Camera-type eye (tissue), 1 donor: ENCODE measurements around the gene DDX20. TPM values are rescaled to one million over a fixed set of nuclear protein-coding genes. Genes with fewer than 3 reads are reported as not detected.

Source experiments
- total RNA-seq: library from RNA; depleted of rRNA; stranded (reverse); fragments of >200 nt; gene quantifications from one replicate; pipeline ENCODE4 v1.2.3, GENCODE V29; 2014

The DDX20 gene, protein sequence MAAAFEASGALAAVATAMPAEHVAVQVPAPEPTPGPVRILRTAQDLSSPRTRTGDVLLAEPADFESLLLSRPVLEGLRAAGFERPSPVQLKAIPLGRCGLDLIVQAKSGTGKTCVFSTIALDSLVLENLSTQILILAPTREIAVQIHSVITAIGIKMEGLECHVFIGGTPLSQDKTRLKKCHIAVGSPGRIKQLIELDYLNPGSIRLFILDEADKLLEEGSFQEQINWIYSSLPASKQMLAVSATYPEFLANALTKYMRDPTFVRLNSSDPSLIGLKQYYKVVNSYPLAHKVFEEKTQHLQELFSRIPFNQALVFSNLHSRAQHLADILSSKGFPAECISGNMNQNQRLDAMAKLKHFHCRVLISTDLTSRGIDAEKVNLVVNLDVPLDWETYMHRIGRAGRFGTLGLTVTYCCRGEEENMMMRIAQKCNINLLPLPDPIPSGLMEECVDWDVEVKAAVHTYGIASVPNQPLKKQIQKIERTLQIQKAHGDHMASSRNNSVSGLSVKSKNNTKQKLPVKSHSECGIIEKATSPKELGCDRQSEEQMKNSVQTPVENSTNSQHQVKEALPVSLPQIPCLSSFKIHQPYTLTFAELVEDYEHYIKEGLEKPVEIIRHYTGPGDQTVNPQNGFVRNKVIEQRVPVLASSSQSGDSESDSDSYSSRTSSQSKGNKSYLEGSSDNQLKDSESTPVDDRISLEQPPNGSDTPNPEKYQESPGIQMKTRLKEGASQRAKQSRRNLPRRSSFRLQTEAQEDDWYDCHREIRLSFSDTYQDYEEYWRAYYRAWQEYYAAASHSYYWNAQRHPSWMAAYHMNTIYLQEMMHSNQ
- 27.6 TPM for total RNA-seq

DNA sequence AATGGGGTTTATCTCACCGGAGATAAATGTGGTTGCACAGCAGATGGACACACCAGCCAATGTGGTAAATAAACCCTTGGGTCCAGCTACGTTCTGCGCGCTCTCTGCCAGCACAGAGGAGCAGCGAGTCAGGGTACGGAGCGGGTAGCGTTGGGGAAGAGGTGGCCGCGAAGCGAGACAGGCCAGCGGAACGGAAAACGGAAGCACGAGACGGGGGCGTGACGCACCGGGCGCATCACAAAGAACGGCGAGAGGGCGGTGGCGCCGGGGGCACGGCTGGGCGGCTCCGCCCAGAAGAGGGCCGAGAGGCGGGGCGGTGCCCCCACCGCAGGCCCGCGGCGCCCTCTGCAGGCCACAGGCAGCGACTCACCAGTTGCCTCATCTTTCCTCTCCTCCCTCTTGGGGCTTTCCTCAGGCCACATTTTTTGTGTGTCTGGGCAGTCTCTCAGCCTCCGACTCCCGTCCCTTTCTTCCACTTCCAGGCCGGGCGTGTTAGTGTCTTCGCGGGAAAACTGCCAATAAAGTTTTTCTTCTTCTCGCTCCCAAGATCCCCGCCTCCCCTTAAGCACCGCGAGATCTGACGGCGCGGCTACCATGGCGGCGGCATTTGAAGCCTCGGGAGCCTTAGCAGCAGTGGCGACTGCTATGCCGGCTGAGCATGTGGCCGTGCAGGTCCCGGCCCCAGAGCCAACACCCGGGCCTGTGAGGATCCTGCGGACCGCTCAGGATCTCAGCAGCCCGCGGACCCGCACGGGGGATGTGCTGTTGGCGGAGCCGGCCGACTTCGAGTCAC lies at the start of gene DDX20:
DDX20 (plus strand) TSS at position 571 of the 793 bp plus-strand sequence; CDS start at position 595, 24 bp downstream.

DNA sequence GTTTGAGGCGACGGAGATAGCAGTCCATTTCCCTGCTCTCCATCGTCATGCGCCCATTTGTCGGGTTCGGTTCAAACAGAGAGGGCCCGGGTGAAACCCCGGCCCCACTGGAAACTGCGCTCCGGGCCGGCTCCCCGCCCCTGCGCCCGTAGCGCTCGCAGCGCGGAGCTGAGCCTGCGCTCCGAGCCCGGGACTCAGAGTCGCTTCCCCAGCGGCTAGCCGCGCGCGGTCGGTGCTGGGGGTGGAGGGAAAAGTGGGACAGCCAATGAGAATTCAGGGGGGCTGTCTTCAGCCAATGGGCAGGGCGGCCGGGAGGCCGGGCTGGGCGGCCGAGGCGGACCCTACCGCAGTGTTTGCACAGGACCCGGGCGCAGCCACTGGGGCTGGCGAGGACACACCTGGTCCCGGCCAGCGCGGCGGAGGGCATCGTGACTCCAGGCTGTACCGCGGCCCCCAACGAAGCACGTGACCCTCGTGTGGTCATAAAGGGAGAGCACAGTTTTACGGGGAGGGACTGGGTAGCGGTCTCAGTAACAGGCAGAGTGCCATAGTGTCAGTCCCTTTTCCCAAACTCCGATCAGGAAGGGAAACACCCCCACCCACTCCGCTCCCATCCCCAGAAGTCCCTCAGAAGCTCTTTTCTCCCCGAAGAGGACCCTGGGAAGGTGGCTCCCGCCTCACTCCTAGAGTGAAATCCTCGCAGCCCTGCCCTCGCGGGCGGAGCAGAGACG lies 16.3 kb upstream of the DDX20 start, which contains the start of gene INKA2:
INKA2 (minus strand) TSS at position 202 of the 731 bp plus-strand sequence; CDS start at position 49, 153 bp downstream.

Other genes with a start within 250 kb of the DDX20 start
- 41.1 TPM for gene RAP1A, start 136.1 kb upstream of the DDX20 start, total RNA-seq
- gene INKA2, start 16.5 kb upstream of the DDX20 start, total RNA-seq, result 5.1 TPM
- 16.2 TPM for gene KCND3, start 233.8 kb downstream of the DDX20 start, total RNA-seq